Mucosa of descending colon (tissue), 3 donors: ENCODE results near the gene CDC14A. TPM values are rescaled to one million over a fixed set of nuclear protein-coding genes. Genes with fewer than 3 reads are reported as not detected.

Experiments used
- ATAC-seq: fragments of 200-7000 bp; cut with Tn5 transposase; one replicate; pipeline ENCODE4 v1.9.1; 2020; ENCODE audit warnings: mild to moderate bottlenecking, moderate library complexity
- DNase-seq, 3 donors: peaks; one replicate each; pipeline ENCODE4 v3.0.0-alpha.2; 2020
- H3K36me3 ChIP-seq: fragments of 200-600 bp; one replicate; pipeline ENCODE4 v1.8.0; 2021; ENCODE audit warnings: low read depth, mild to moderate bottlenecking
- H3K4me1 ChIP-seq: fragments of 200-600 bp; one replicate; pipeline ENCODE4 v1.8.0; 2021; ENCODE audit warnings: low read depth, mild to moderate bottlenecking
- H3K4me3 ChIP-seq: fragments of 200-600 bp; one replicate; pipeline ENCODE4 v1.8.0; 2021; ENCODE audit warnings: mild to moderate bottlenecking
- H3K9me3 ChIP-seq: fragments of 200-600 bp; one replicate; pipeline ENCODE4 v1.8.0; 2021; ENCODE audit warnings: mild to moderate bottlenecking
- intact Hi-C, 2 donors: fragments of 100-400 bp; cut with DNase I in 1 of 2; cut with micrococcal nuclease in 1 of 2; formaldehyde crosslinking; loops; one replicate each; pipeline versions ENCODE4 v1.11.0 to v1.11.1; 2022; cut with DNase I, micrococcal nuclease
- total RNA-seq, 3 donors: library from RNA; stranded (reverse); fragmentation: NEBNext Ultra II Directional in 2 of 3; extraction: Animal tissue kit (Norgen Biotek cat#: 25700) in 2 of 3; gene quantifications; one replicate each; pipeline versions ENCODE4 v1.2.1 to v1.2.4, GENCODE V29; 2021 to 2023
- TF ChIP-seq, protein P1 (sequence below): fragments of 200-600 bp; IDR thresholded peaks from one replicate; pipeline ENCODE4 v1.8.0; 2022; ENCODE audit warnings: antibody characterized with exemption, mild to moderate bottlenecking
- donor health status: DM: no; HTN: no; CAD: no; lungs with moderate emphysema.
- donor health status: DM: no; HTN: no; CAD: no.
- donor health status: DM: no; HTN: yes; CAD: no.

The CDC14A gene
- total RNA-seq, 3 donors from 2014 or later: 15.6 to 34.3 (median 18.5) TPM

DNA sequence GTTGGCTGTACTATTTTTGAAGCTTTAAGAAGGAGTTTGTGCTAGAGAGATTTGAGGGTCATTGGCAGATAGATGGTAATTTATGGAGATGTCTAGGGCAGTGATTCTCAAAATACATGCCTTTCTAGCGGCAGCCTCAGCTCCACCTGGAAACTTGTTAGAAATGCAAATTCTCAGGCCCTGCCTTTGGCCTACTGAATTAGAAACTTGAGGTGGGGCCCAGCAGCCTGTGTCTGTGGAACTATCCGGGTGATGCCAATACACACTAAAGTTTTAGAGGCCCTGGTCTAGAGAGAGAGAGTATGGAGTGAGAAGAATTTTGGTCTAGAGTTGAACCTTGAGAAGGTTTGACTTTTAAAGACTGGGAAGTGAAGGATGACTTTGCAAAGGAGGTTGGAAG, 82.5 kb downstream of the CDC14A start:
- intact Hi-C loops: no loop called here
- H3K36me3 ChIP-seq: no peaks in the 10 kb centered on the region
- TF ChIP-seq, protein P1, sequence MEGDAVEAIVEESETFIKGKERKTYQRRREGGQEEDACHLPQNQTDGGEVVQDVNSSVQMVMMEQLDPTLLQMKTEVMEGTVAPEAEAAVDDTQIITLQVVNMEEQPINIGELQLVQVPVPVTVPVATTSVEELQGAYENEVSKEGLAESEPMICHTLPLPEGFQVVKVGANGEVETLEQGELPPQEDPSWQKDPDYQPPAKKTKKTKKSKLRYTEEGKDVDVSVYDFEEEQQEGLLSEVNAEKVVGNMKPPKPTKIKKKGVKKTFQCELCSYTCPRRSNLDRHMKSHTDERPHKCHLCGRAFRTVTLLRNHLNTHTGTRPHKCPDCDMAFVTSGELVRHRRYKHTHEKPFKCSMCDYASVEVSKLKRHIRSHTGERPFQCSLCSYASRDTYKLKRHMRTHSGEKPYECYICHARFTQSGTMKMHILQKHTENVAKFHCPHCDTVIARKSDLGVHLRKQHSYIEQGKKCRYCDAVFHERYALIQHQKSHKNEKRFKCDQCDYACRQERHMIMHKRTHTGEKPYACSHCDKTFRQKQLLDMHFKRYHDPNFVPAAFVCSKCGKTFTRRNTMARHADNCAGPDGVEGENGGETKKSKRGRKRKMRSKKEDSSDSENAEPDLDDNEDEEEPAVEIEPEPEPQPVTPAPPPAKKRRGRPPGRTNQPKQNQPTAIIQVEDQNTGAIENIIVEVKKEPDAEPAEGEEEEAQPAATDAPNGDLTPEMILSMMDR: no peak
- H3K4me1 ChIP-seq: peaks cover 18% of the 10 kb centered on the region
- no peak for ATAC-seq
- no peak for DNase-seq
- H3K9me3 ChIP-seq: no peaks in the 10 kb centered on the region
- H3K4me3 ChIP-seq: no peak overlapping the region

DNA sequence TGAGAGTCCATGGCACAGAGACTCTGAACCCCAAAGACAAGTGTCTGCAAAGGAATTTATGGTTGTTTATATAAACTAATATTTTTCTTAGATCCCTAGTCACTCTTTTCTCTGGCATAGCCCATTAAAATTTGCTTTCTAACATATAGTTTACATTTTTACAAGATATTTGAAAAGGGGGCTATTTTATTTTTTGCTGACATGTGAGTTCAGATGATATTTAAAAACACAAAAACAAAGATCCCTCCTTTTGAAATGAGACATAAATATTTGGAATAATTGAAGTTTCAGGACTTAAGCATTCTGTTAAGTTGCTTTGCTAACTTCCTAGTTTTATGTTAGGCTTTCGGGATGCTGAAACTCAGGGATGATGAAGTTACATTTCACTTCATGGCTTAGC, 86.1 kb downstream of the CDC14A start:
- Histone ChIP-seq H3K4me1 (peaks cover 29% of the 10 kb centered on the region), H3K4me3 (no peak overlapping the region), H3K36me3 (no peaks in the 10 kb centered on the region), H3K9me3 (no peaks in the 10 kb centered on the region)
- intact Hi-C loops: no loop called here
- TF ChIP-seq, protein P1: no peak
- ATAC-seq: no peak
- DNase-seq: no peak

DNA sequence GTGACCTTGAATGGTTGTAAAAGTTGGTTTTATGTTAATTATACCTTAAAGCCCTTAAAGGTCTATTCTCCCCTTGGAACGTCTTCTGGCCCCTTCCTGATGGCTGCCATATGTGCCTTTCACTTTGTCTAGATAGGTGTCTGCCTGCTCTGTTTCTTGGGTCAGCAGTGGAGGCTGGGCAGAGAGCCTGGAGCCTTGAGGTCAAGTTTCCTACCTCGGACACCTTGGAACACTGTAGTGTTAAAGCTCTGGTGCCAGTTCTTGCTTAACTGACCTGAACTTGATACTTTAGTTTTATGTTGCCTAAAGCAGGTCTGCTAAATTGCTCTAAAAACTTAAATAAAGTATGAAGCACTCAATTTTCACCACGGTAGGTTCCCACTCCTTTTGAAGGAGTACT, 86.5 kb downstream of the CDC14A start:
- DNase-seq (no peak), ATAC-seq (no peak)
- H3K4me3 ChIP-seq: no peak overlapping the region
- no peaks in the 10 kb centered on the region for H3K9me3 ChIP-seq
- peaks cover 29% of the 10 kb centered on the region for H3K4me1 ChIP-seq
- intact Hi-C loops: no loop called here
- TF ChIP-seq, protein P1: no peak
- H3K36me3 ChIP-seq: no peaks in the 10 kb centered on the region

DNA sequence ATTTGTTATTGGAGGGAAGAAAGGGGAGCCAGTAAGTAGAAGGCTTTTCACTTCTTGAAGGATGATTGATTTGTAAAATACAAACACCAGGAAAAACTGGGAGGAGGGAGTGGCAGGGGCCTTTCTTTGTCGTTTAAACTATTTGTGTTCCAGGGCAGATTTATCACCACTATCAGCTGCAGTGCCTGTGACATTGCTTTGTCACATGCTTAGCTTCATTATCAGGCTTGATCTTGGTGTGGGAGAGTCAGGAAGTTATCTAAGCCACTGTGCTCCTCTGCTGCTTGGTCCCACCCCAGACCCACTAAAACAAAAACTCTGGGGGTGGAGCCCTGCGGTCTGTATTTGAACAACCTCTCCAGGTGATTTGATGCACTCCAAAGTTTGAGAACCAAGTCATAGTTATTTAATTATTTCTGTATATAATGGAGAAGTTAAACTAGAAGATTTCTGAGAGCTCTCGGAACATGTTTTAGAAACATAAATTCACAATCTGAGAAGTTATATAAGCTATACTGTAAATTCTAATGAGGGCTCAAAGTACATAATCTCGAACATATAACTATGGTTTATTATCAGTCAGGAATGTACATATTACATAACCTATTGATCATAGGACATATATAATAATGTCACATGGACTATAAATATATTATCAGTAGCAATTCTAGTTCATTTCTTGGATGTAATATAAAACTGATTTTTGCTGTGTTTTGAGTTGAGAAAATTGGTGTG, 87.9 kb downstream of the CDC14A start:
- Histone ChIP-seq H3K4me1 (peaks cover 24% of the 10 kb centered on the region), H3K4me3 (no peak overlapping the region), H3K36me3 (no peaks in the 10 kb centered on the region), H3K9me3 (no peaks in the 10 kb centered on the region)
- ATAC-seq (peak; percentile 96), DNase-seq (peak; percentile 58 to 69 (median 60))
- intact Hi-C loops: no loop called here
- TF ChIP-seq, protein P1: no peak

DNA sequence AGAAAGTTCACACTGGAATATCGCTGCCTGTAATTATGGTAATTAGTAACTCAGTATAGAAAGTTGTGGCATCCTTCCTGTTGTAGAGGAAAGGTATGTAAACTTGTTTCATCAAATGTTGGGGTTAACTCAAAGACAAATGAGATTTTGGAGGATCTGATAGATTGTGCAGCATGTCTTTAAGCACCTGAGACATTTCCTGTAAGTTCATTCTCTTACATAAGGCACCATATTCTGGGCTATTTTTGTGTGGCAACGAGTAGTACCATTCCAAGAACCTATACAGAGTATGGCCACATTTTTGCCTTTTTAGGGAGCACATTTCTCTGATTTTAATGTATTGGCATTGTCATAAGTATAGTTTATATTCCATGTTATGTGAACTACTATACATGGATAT, 88.8 kb downstream of the CDC14A start:
- no peak for ATAC-seq
- DNase-seq: no peak
- intact Hi-C loops: no loop called here
- Histone ChIP-seq H3K4me1 (peaks cover 24% of the 10 kb centered on the region), H3K36me3 (no peaks in the 10 kb centered on the region), H3K9me3 (no peaks in the 10 kb centered on the region), H3K4me3 (no peak overlapping the region)
- TF ChIP-seq, protein P1: no peak
